ENCODE results near the gene QSOX2.

GRCh38 chr9:136231478-136232297, 13.9 kb downstream of the QSOX2 start:
- TF ChIP-seq GATA2 (IDR thresholded peaks at IDR 0.05; ENCODE audit: low read depth, low read length) (no peak), GATA3 (IDR thresholded peaks at IDR 0.05; ENCODE audit: low read depth, low read length) (no peak)
